Spleen (tissue), 7 donors: ENCODE measurements around the gene CCDC102A.

Source experiments
- POLR2A ChIP-seq, 3 donors: fragments of 450-650 bp; IDR thresholded peaks; one replicate each; pipeline ENCODE4 v1.5.1; 2017; ENCODE audit warnings: antibody characterized with exemption in 3 of 3, mild to moderate bottlenecking in 1 of 3
- TF ChIP-seq, protein P1 (sequence below), 11 experiments: fragments of 200-600 bp in 7 of 11; fragments of 450-650 bp in 4 of 11; sonication (generic) in 4 of 11; IDR thresholded peaks in 8 of 11; conservative IDR thresholded peaks in 3 of 11; 1 replicate in 7 of 11; 2 replicates in 4 of 11; pipeline versions ENCODE4 v1.4.0 to v1.8.0; 2016 to 2021; ENCODE audit warnings: antibody characterized with exemption in 11 of 11, inconsistent platforms in 4 of 11, mild to moderate bottlenecking in 1 of 11
- donor health status: DM: no; HTN: no; CAD: no; lungs with moderate emphysema.
- donor health status: DM: no; HTN: no; CAD: no.
- donor health status: DM: no; HTN: no; CAD: no.

DNA sequence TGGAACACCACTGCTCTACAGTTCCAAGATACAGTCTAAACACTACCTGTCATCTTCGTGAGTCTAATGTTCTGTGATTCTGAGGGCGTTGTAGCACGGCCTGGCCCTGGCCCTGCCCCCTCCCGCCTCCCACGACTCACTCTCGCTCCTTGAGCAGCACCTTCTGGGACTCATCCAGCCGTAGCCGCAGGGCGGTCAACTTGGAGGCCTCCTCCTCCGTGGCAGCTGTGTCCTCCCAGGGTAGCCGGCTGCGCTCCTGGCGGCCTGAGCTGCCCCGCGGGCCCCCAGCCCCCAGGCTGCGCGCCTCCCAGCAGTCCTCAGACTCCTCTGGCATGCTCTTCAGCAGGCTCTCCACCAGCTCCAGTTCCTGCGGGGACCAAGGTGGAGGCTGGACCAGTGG lies 10.6 kb downstream of the CCDC102A start:
- TF ChIP-seq, protein P1, sequence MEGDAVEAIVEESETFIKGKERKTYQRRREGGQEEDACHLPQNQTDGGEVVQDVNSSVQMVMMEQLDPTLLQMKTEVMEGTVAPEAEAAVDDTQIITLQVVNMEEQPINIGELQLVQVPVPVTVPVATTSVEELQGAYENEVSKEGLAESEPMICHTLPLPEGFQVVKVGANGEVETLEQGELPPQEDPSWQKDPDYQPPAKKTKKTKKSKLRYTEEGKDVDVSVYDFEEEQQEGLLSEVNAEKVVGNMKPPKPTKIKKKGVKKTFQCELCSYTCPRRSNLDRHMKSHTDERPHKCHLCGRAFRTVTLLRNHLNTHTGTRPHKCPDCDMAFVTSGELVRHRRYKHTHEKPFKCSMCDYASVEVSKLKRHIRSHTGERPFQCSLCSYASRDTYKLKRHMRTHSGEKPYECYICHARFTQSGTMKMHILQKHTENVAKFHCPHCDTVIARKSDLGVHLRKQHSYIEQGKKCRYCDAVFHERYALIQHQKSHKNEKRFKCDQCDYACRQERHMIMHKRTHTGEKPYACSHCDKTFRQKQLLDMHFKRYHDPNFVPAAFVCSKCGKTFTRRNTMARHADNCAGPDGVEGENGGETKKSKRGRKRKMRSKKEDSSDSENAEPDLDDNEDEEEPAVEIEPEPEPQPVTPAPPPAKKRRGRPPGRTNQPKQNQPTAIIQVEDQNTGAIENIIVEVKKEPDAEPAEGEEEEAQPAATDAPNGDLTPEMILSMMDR (IDR thresholded peaks at IDR 0.05 in 8 of 11, conservative IDR thresholded peaks at IDR 0.05 in 3 of 11): no peak
- TF ChIP-seq POLR2A (IDR thresholded peaks at IDR 0.05): no peak
